Body of pancreas (tissue), 4 donors: ENCODE measurements around the gene ZNF507.

Source experiments
- POLR2A ChIP-seq, 3 donors: fragments of 450-650 bp; IDR thresholded peaks; one replicate each; pipeline ENCODE4 v1.6.1; 2016; ENCODE audit warnings: antibody characterized with exemption in 3 of 3, mild to moderate bottlenecking in 2 of 3
- TF ChIP-seq, protein P1 (sequence below), 7 experiments: fragments of 450-650 bp in 4 of 7; fragments of 200-600 bp in 3 of 7; sonication (generic) in 3 of 7; IDR thresholded peaks; one replicate each; pipeline ENCODE4 v1.5.1; 2016 to 2019; ENCODE audit warnings: antibody characterized with exemption in 7 of 7

- TF ChIP-seq POLR2A (IDR thresholded peaks at IDR 0.05) = no peak
- TF ChIP-seq, protein P1, sequence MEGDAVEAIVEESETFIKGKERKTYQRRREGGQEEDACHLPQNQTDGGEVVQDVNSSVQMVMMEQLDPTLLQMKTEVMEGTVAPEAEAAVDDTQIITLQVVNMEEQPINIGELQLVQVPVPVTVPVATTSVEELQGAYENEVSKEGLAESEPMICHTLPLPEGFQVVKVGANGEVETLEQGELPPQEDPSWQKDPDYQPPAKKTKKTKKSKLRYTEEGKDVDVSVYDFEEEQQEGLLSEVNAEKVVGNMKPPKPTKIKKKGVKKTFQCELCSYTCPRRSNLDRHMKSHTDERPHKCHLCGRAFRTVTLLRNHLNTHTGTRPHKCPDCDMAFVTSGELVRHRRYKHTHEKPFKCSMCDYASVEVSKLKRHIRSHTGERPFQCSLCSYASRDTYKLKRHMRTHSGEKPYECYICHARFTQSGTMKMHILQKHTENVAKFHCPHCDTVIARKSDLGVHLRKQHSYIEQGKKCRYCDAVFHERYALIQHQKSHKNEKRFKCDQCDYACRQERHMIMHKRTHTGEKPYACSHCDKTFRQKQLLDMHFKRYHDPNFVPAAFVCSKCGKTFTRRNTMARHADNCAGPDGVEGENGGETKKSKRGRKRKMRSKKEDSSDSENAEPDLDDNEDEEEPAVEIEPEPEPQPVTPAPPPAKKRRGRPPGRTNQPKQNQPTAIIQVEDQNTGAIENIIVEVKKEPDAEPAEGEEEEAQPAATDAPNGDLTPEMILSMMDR (IDR thresholded peaks at IDR 0.05) = no peak
These were observed 18.2 kb downstream of the ZNF507 start for GRCh38 chr19:32363632-32364031.
